ENCODE results near the gene GAMT.
"Not testable (repeated sequence)": the region's sequence is repeated elsewhere in the genome, so short reads cannot be mapped to it uniquely, and the experiment has no call there.

Gene GAMT

GRCh38 chr19:1401138-1401888 lies at the start of gene GAMT:
Gene GAMT, minus strand, starts transcription at chr19:1401542. Its CDS starts 66 bp downstream, at chr19:1401476.
- DNase-seq: no peak

GRCh38 chr19:1449467-1450442 lies 48.4 kb upstream of the GAMT start, which contains the start of gene APC2:
Gene APC2, plus strand, starts transcription at chr19:1450121. Its CDS starts 2,881 bp downstream, at chr19:1453002.
- no peak for DNase-seq

GRCh38 chr19:1447944-1448343 lies 46.6 kb upstream of the GAMT start:
- no peak for DNase-seq

- no peak for DNase-seq
These were observed 46.2 kb upstream of the GAMT start for GRCh38 chr19:1447504-1447903.

GRCh38 chr19:1446713-1447481 lies 45.6 kb upstream of the GAMT start:
- no peak for DNase-seq

GRCh38 chr19:1445932-1446712 lies 44.8 kb upstream of the GAMT start:
- no peak for DNase-seq

GRCh38 chr19:1445185-1445931 lies 44.0 kb upstream of the GAMT start:
- DNase-seq: peak; percentile 50

GRCh38 chr19:1441677-1442438 lies 40.5 kb upstream of the GAMT start:
- no peak for DNase-seq

GRCh38 chr19:1441022-1441426 lies 39.7 kb upstream of the GAMT start:
- DNase-seq: no peak

GRCh38 chr19:1440418-1440801 lies 39.1 kb upstream of the GAMT start:
- DNase-seq: no peak

- DNase-seq: not testable (repeated sequence)
These were observed 38.4 kb upstream of the GAMT start for GRCh38 chr19:1439525-1440417.

- DNase-seq: no peak
These were observed 37.6 kb upstream of the GAMT start for GRCh38 chr19:1438933-1439354.

- DNase-seq: peak; percentile 90
These were observed 36.9 kb upstream of the GAMT start, which contains the start of gene RPS15 for GRCh38 chr19:1438035-1438932. Gene RPS15, plus strand, starts transcription at chr19:1438396. Its CDS starts 30 bp downstream, at chr19:1438426.

GRCh38 chr19:1437609-1438008 lies 36.3 kb upstream of the GAMT start:
- no peak for DNase-seq

- DNase-seq: no peak
These were observed 34.1 kb upstream of the GAMT start for GRCh38 chr19:1435378-1435989.

- DNase-seq: no peak
These were observed 33.3 kb upstream of the GAMT start for GRCh38 chr19:1434577-1435060.

- no peak for DNase-seq
These were observed 32.7 kb upstream of the GAMT start for GRCh38 chr19:1434040-1434366.

All from HCEC 1CT (cell line).